Measurements from ENCODE around the gene SIRPB1.

Gene SIRPB1

DNA sequence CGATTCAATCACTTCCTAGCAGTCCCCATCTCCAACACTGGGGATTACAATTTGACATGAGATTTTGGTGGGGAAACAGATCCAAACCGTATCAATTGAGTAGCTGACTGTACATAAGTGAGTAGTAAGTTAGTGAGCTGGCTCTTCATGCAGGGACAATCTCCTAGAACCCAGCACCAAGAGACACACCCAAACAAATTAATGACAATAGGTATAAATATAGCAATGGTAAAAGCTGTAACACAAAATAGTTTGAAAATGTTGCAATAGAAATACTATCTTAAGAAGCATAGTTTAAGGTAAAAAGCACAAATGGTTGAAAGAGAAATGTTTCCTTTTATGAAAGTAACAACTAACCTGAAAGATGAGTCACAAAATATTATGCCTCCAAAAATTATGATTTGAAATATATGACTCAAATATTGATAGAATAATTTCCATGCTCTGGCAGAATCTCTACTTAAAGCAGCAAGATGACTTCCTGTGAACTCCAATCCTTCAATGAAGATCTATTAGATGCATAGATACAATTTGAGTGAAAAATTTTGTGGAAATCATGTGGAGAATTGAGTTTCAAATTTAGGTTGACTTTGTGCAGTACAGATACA, 5.4 kb upstream of the SIRPB1 start:
- TF ChIP-seq, protein P1, sequence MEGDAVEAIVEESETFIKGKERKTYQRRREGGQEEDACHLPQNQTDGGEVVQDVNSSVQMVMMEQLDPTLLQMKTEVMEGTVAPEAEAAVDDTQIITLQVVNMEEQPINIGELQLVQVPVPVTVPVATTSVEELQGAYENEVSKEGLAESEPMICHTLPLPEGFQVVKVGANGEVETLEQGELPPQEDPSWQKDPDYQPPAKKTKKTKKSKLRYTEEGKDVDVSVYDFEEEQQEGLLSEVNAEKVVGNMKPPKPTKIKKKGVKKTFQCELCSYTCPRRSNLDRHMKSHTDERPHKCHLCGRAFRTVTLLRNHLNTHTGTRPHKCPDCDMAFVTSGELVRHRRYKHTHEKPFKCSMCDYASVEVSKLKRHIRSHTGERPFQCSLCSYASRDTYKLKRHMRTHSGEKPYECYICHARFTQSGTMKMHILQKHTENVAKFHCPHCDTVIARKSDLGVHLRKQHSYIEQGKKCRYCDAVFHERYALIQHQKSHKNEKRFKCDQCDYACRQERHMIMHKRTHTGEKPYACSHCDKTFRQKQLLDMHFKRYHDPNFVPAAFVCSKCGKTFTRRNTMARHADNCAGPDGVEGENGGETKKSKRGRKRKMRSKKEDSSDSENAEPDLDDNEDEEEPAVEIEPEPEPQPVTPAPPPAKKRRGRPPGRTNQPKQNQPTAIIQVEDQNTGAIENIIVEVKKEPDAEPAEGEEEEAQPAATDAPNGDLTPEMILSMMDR (IDR thresholded peaks at IDR 0.05; ENCODE audit: extremely low read depth, insufficient read depth, missing control alignments) = no peak
- no peak for DNase-seq (ENCODE audit: low spot score)
- in situ Hi-C loops (cut with MboI; ENCODE audit: low pct_unique_long_range_greater_than_20kb, low sequenced_read_pairs, unreplicated experiment) = no loop called here

- in situ Hi-C loops (cut with MboI; ENCODE audit: low pct_unique_long_range_greater_than_20kb, low sequenced_read_pairs, unreplicated experiment) = no loop called here
- DNase-seq (ENCODE audit: low spot score) = no peak
- TF ChIP-seq, protein P1 (IDR thresholded peaks at IDR 0.05; ENCODE audit: extremely low read depth, insufficient read depth, missing control alignments) = no peak
These were observed 3.8 kb upstream of the SIRPB1 start for GRCh38 chr20:1623501-1624205.

DNA sequence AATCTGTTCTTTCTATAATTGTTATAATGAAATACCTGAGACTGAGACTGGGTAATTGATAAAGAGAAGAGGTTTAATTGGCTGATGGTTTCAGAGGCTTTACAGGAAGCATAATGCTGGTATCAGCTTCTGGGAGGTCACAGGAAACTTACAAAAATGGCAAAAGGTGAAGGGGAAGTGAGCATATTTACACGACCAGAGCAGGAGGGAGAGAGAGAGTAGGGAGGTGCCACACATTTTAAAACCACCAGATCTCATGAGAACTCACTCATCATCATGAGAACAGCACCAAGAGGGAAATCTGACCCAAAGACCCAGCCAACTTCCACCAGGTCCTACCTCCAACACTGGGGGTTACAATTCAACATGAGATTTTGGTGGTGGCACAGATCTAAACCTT, 2.6 kb upstream of the SIRPB1 start:
- DNase-seq (ENCODE audit: low spot score) = no peak
- TF ChIP-seq, protein P1 (IDR thresholded peaks at IDR 0.05; ENCODE audit: extremely low read depth, insufficient read depth, missing control alignments) = no peak
- in situ Hi-C loops (cut with MboI; ENCODE audit: low pct_unique_long_range_greater_than_20kb, low sequenced_read_pairs, unreplicated experiment) = no loop called here

DNA sequence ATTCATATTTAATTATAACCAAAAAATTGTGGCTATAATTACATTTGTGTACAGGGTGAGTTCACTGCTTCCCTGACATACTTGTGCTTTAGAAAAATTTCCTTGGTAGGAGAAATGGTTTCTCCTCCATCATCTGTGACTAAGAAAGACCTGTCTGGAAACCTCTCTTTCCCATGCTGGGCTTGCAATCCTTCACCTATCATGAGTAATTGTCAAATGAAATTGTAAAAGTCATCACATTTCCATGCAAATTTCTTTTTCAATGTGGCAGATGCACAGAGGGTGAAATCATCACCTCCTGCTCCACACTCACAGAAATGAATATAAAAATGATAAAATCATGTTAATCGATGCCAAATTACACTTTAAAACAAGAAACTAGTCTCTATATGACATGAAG, 1.5 kb upstream of the SIRPB1 start:
- in situ Hi-C loops (cut with MboI; ENCODE audit: low pct_unique_long_range_greater_than_20kb, low sequenced_read_pairs, unreplicated experiment) = no loop called here
- no peak for DNase-seq (ENCODE audit: low spot score)
- TF ChIP-seq, protein P1 (IDR thresholded peaks at IDR 0.05; ENCODE audit: extremely low read depth, insufficient read depth, missing control alignments) = no peak

GRCh38 chr20:1618954-1619540, 762 bp downstream of the SIRPB1 start:
- in situ Hi-C loops (cut with MboI; ENCODE audit: low pct_unique_long_range_greater_than_20kb, low sequenced_read_pairs, unreplicated experiment) = no loop called here

DNA sequence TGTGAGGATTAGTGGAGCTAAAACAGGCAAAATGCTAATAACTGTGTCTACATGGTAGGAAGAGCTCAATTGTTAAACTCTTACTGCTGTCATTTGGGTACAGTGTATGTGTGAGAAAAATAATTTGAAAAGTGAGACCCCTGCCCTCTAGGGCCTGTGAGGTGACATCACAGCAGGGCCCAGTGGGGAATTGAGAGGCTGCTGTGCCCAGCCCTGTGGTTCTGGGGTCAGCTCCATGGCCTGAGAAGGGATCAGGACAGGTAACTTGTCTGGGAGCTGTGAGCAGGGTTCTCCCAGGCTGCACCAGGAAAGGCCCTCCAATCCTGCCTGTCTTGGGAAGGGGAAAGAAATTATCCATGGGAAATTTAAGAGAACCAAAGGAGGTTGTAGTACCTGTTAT, 1.3 kb downstream of the SIRPB1 start:
- TF ChIP-seq, protein P1 (IDR thresholded peaks at IDR 0.05; ENCODE audit: extremely low read depth, insufficient read depth, missing control alignments) = no peak
- in situ Hi-C loops (cut with MboI; ENCODE audit: low pct_unique_long_range_greater_than_20kb, low sequenced_read_pairs, unreplicated experiment) = no loop called here
- DNase-seq (ENCODE audit: low spot score) = no peak

More at GRCh38 chr20:1618954-1619540, 762 bp downstream of the SIRPB1 start:
- no peak for DNase-seq (ENCODE audit: low spot score)
- TF ChIP-seq, protein P1 (IDR thresholded peaks at IDR 0.05; ENCODE audit: extremely low read depth, insufficient read depth, missing control alignments) = no peak
